ENCODE measurements around the gene IKBKG.
A peak's percentile ranks its signal among the peaks of the same experiment; 100 is the strongest.

The IKBKG gene

GRCh38 chrX:154512879-154513553, 34.4 kb upstream of the IKBKG start:
- DNase-seq (ENCODE audit: low read depth) = no peak
- no peak overlapping the region for H3K4me3 ChIP-seq (ENCODE audit: low read length)
- no peak overlapping the region for H3K9ac ChIP-seq (ENCODE audit: low read length)
- peaks cover 3% of the 10 kb centered on the region for H3K27me3 ChIP-seq (replicated peaks; ENCODE audit: control insufficient read depth, insufficient read depth, low read length)
- peaks cover 11% of the 10 kb centered on the region for H3K36me3 ChIP-seq (ENCODE audit: control insufficient read depth, insufficient read depth, low read length, severe bottlenecking)
- H3K4me1 ChIP-seq (ENCODE audit: control insufficient read depth, insufficient read depth, low read length) = peaks cover 13% of the 10 kb centered on the region
- peaks cover 7% of the 10 kb centered on the region for H3K9me3 ChIP-seq (ENCODE audit: control insufficient read depth, low read length)

DNA sequence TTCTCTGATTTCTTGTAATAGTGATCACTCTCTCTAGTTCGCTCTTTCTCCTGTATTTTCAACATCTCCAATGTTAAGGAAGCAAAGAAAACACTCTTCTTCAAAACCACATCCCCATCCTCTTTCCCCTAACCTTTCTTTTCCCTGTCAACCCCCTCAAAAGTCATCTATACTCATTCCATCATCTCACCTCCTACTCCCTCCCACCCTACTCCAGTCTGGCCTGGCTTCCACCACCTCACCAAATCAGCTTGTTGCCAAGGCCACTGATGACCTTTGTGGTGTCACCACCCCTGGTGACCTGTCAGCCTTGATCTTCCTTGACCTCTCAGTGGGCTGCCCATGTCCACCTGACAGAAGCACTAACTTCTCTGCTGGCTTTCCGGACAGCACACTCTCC, 33.7 kb upstream of the IKBKG start:
- H3K9ac ChIP-seq (ENCODE audit: low read length) = no peak overlapping the region
- H3K4me3 ChIP-seq (ENCODE audit: low read length) = no peak overlapping the region
- no peak for DNase-seq (ENCODE audit: low read depth)
- H3K9me3 ChIP-seq (ENCODE audit: control insufficient read depth, low read length) = peaks cover 7% of the 10 kb centered on the region
- peaks cover 13% of the 10 kb centered on the region for H3K4me1 ChIP-seq (ENCODE audit: control insufficient read depth, insufficient read depth, low read length)
- peaks cover 11% of the 10 kb centered on the region for H3K36me3 ChIP-seq (ENCODE audit: control insufficient read depth, insufficient read depth, low read length, severe bottlenecking)
- peaks cover 4% of the 10 kb centered on the region for H3K27me3 ChIP-seq (replicated peaks; ENCODE audit: control insufficient read depth, insufficient read depth, low read length)

GRCh38 chrX:154515090-154515965, 32.1 kb upstream of the IKBKG start:
- H3K9me3 ChIP-seq (ENCODE audit: control insufficient read depth, low read length) = no peaks in the 10 kb centered on the region
- DNase-seq (ENCODE audit: low read depth) = peak; percentile 45

GRCh38 chrX:154515966-154516655, 31.3 kb upstream of the IKBKG start, which contains the start of gene FAM3A:
Gene FAM3A (minus strand): TSS chrX:154516232. CDS start chrX:154515772, 460 bp downstream.
- Histone ChIP-seq H3K36me3 (ENCODE audit: control insufficient read depth, insufficient read depth, low read length, severe bottlenecking) (no peaks in the 10 kb centered on the region), H3K9ac (ENCODE audit: low read length) (peak within 1 kb of the TSS; percentile 88), H3K4me1 (ENCODE audit: control insufficient read depth, insufficient read depth, low read length) (peaks cover 13% of the 10 kb centered on the region), H3K4me3 (ENCODE audit: low read length) (peak within 1 kb of the TSS; percentile 81), H3K9me3 (ENCODE audit: control insufficient read depth, low read length) (no peaks in the 10 kb centered on the region), H3K27me3 (replicated peaks; ENCODE audit: control insufficient read depth, insufficient read depth, low read length) (peaks cover 4% of the 10 kb centered on the region)
- DNase-seq (ENCODE audit: low read depth) = peak; percentile 91

More at GRCh38 chrX:154515090-154515965, 32.1 kb upstream of the IKBKG start:
- H3K27me3 ChIP-seq (replicated peaks; ENCODE audit: control insufficient read depth, insufficient read depth, low read length) = peaks cover 4% of the 10 kb centered on the region
- H3K4me1 ChIP-seq (ENCODE audit: control insufficient read depth, insufficient read depth, low read length) = peaks cover 13% of the 10 kb centered on the region
- H3K36me3 ChIP-seq (ENCODE audit: control insufficient read depth, insufficient read depth, low read length, severe bottlenecking) = no peaks in the 10 kb centered on the region
- peak overlapping the region; percentile 81 for H3K4me3 ChIP-seq (ENCODE audit: low read length)
- H3K9ac ChIP-seq (ENCODE audit: low read length) = peak overlapping the region; percentile 88

DNA sequence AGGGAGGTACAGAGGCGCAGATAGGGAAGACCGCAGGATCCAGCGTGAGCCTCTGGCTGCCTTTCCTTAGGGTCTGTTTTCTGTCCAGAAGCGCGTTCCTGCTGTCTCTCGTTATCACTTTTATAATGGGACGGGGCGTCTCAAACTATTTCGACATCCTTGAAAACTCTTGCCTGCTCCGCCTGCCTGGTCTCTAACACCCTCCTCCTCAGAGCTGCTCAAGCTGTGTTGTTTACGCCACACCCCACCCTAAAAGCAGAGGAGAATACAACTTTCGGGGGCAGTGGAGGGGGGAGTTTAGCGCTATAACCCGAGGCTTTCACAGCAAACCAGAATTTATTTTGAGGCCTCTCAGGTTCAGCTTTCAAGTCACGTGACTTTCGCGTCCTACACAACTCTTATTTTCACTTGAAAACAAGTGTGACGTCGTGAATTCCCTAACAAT, 30.7 kb upstream of the IKBKG start:
- Histone ChIP-seq H3K27me3 (replicated peaks; ENCODE audit: control insufficient read depth, insufficient read depth, low read length) (peaks cover 4% of the 10 kb centered on the region), H3K4me3 (ENCODE audit: low read length) (peak overlapping the region; percentile 75), H3K9me3 (ENCODE audit: control insufficient read depth, low read length) (no peaks in the 10 kb centered on the region), H3K36me3 (ENCODE audit: control insufficient read depth, insufficient read depth, low read length, severe bottlenecking) (no peaks in the 10 kb centered on the region), H3K9ac (ENCODE audit: low read length) (peak overlapping the region; percentile 87), H3K4me1 (ENCODE audit: control insufficient read depth, insufficient read depth, low read length) (peaks cover 13% of the 10 kb centered on the region)
- peak; percentile 66 for DNase-seq (ENCODE audit: low read depth)

- no peak for DNase-seq (ENCODE audit: low read depth)
- Histone ChIP-seq H3K4me3 (ENCODE audit: low read length) (peak overlapping the region; percentile 75), H3K36me3 (ENCODE audit: control insufficient read depth, insufficient read depth, low read length, severe bottlenecking) (no peaks in the 10 kb centered on the region), H3K4me1 (ENCODE audit: control insufficient read depth, insufficient read depth, low read length) (peaks cover 13% of the 10 kb centered on the region), H3K9me3 (ENCODE audit: control insufficient read depth, low read length) (no peaks in the 10 kb centered on the region), H3K9ac (ENCODE audit: low read length) (peak overlapping the region; percentile 87), H3K27me3 (replicated peaks; ENCODE audit: control insufficient read depth, insufficient read depth, low read length) (peaks cover 4% of the 10 kb centered on the region)
Observed at GRCh38 chrX:154517101-154517781, 30.2 kb upstream of the IKBKG start.

DNA sequence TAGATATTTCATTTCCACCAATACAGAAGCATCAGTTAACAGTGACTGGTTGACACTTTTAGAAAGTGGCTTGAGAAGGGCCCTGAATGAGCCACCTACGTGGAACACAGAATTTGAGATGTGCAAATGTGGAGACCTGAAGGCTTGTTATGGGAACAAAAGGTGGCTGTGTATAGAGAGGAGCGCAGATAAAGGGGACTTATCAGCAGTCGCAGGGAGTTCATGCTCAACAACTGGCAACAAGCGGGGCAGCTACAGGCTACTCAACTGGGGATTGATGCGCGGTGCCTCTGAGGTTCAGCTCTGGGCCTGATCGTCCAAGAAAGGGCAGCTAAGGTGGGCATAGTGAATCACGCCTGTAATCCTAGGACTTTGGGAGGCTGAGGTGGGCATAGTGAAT, 28.0 kb upstream of the IKBKG start:
- peaks cover 4% of the 10 kb centered on the region for H3K27me3 ChIP-seq (replicated peaks; ENCODE audit: control insufficient read depth, insufficient read depth, low read length)
- no peaks in the 10 kb centered on the region for H3K9me3 ChIP-seq (ENCODE audit: control insufficient read depth, low read length)
- no peak overlapping the region for H3K9ac ChIP-seq (ENCODE audit: low read length)
- H3K4me3 ChIP-seq (ENCODE audit: low read length) = no peak overlapping the region
- H3K4me1 ChIP-seq (ENCODE audit: control insufficient read depth, insufficient read depth, low read length) = peaks cover 13% of the 10 kb centered on the region
- no peak for DNase-seq (ENCODE audit: low read depth)
- H3K36me3 ChIP-seq (ENCODE audit: control insufficient read depth, insufficient read depth, low read length, severe bottlenecking) = no peaks in the 10 kb centered on the region

- H3K4me3 ChIP-seq (ENCODE audit: low read length) = no peak overlapping the region
- H3K9ac ChIP-seq (ENCODE audit: low read length) = peak overlapping the region; percentile 36
- no peaks in the 10 kb centered on the region for H3K9me3 ChIP-seq (ENCODE audit: control insufficient read depth, low read length)
Observed at GRCh38 chrX:154525606-154526490, 21.6 kb upstream of the IKBKG start.

DNA sequence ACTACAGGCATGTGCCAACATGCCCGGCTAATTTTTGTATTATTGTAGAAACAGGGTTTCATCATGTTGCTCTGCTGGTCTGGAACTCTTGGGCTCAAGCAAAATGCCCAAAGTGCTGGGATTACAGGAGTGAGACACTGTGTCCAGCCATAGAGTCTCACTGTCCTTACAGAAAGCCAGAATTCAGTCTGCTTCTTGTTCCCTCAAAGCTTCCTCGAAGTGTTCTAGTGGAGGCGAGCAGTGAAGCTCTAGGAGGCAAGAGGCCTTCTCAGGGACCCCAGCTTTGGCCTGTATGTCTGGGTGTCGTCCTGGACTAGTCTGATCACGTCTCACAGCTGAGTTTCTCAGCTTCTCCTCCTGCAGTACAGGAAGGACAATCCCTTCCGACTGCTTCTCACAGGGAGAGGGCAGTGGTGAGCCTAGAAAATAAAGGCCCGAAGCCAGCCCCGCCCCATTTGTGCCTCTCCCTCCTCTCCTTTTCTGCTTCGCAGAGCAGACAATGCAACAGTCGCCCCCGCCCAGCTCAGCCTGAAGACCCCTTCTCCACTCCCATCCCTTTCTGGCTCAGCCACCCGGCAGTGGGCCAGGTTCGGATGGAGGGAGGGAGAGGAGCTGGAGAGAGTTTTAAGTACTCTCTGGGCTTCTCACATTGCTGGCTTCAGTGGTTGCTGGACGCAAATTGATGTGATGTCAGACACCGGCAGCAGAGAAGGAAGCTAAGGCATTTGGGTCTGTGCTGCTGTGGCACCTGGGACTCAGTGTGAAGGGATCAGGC, 20.3 kb upstream of the IKBKG start:
- Histone ChIP-seq H3K4me3 (ENCODE audit: low read length) (no peak overlapping the region), H3K27me3 (replicated peaks; ENCODE audit: control insufficient read depth, insufficient read depth, low read length) (no peaks in the 10 kb centered on the region)
- peak; percentile 86 for DNase-seq (ENCODE audit: low read depth)

More at GRCh38 chrX:154525606-154526490, 21.6 kb upstream of the IKBKG start:
- peaks cover 2% of the 10 kb centered on the region for H3K36me3 ChIP-seq (ENCODE audit: control insufficient read depth, insufficient read depth, low read length, severe bottlenecking)
- peaks cover 13% of the 10 kb centered on the region for H3K4me1 ChIP-seq (ENCODE audit: control insufficient read depth, insufficient read depth, low read length)
- no peaks in the 10 kb centered on the region for H3K27me3 ChIP-seq (replicated peaks; ENCODE audit: control insufficient read depth, insufficient read depth, low read length)
- no peak for DNase-seq (ENCODE audit: low read depth)

More for the DNA sequence above, 20.3 kb upstream of the IKBKG start:
- H3K4me1 ChIP-seq (ENCODE audit: control insufficient read depth, insufficient read depth, low read length) = peaks cover 13% of the 10 kb centered on the region
- H3K9ac ChIP-seq (ENCODE audit: low read length) = peak overlapping the region; percentile 87
- H3K36me3 ChIP-seq (ENCODE audit: control insufficient read depth, insufficient read depth, low read length, severe bottlenecking) = peaks cover 9% of the 10 kb centered on the region
- H3K9me3 ChIP-seq (ENCODE audit: control insufficient read depth, low read length) = no peaks in the 10 kb centered on the region
